ENCODE data around the gene SMYD3.

Gene SMYD3

DNA sequence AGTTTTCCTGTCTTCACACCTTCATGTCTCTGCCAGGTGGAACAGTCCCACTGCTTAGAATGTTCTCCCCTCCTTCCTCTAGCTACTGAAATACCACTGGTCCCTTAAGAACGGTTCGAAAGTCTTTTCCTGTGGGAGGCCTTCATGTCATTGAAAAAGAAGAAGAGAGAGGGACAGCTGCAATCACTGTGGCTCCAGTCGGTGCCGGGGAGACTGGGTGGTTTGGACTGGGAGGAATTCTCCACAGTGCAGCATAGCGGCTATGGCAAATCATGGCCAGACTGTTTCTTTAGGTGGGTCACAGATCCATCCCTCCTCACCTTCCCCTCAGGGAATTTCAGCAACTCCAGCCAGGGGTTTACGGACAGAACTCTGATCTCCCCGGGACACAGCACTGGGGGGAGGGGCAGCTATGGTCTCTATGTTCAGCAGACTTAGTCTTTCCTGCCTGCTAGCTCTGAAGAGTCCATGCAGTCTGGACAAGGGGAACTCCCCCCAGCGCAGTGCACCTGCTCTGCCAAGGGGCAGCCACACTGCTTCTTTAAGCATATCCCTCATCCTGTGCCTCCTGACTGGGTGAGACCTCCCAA lies 567.2 kb downstream of the SMYD3 start:
- Histone ChIP-seq H3K4me1 (ENCODE audit: control insufficient read depth, insufficient read depth, low read length) (no peaks in the 10 kb centered on the region), H3K27ac (ENCODE audit: extremely low read depth, low read depth, low read length) (no peak overlapping the region), H3K4me3 (ENCODE audit: low read depth, low read length) (no peak overlapping the region), H3K36me3 (ENCODE audit: control insufficient read depth in 2 of 2, insufficient read depth in 1 of 2, low read length in 2 of 2) (no peaks in the 10 kb centered on the region), H3K9me3 (ENCODE audit: control insufficient read depth, insufficient read depth, low read depth, low read length) (no peaks in the 10 kb centered on the region)
- ChIA-PET POLR2A (no interaction called here), CTCF (no interaction called here)
- TF ChIP-seq ZNF292 (tag by site-specific recombination; IDR thresholded peaks at IDR 0.05; ENCODE audit: borderline replicate concordance, low read depth) (no peak), ZBTB7A (tag by site-specific recombination; IDR thresholded peaks at IDR 0.05; ENCODE audit: low read depth) (no peak), SCRT2 (tag by site-specific recombination; IDR thresholded peaks at IDR 0.05) (no peak), HOXA7 (CRISPR knock-in tag; IDR thresholded peaks at IDR 0.05; ENCODE audit: borderline replicate concordance) (no peak), WT1 (tag by site-specific recombination; IDR thresholded peaks at IDR 0.05) (no peak), ZNF169 (tag by site-specific recombination; IDR thresholded peaks at IDR 0.05) (no peak), OSR2 (tag by site-specific recombination; IDR thresholded peaks at IDR 0.05) (no peak), ZNF391 (tag by site-specific recombination; IDR thresholded peaks at IDR 0.05; ENCODE audit: borderline replicate concordance, low read depth) (no peak), ZSCAN30 (tag by site-specific recombination; IDR thresholded peaks at IDR 0.05) (no peak), ZNF837 (tag by site-specific recombination; IDR thresholded peaks at IDR 0.05) (no peak), ZNF335 (tag by site-specific recombination; conservative IDR thresholded peaks at IDR 0.05) (no peak), HOXC10 (CRISPR knock-in tag; IDR thresholded peaks at IDR 0.05) (no peak), KLF1 (tag by site-specific recombination; IDR thresholded peaks at IDR 0.05) (no peak), ZNF138 (tag by site-specific recombination; IDR thresholded peaks at IDR 0.05; ENCODE audit: borderline replicate concordance) (no peak), FEZF1 (tag by site-specific recombination; IDR thresholded peaks at IDR 0.05) (no peak), ZNF501 (tag by site-specific recombination; IDR thresholded peaks at IDR 0.05) (no peak)
- TF ChIP-seq, protein P1, sequence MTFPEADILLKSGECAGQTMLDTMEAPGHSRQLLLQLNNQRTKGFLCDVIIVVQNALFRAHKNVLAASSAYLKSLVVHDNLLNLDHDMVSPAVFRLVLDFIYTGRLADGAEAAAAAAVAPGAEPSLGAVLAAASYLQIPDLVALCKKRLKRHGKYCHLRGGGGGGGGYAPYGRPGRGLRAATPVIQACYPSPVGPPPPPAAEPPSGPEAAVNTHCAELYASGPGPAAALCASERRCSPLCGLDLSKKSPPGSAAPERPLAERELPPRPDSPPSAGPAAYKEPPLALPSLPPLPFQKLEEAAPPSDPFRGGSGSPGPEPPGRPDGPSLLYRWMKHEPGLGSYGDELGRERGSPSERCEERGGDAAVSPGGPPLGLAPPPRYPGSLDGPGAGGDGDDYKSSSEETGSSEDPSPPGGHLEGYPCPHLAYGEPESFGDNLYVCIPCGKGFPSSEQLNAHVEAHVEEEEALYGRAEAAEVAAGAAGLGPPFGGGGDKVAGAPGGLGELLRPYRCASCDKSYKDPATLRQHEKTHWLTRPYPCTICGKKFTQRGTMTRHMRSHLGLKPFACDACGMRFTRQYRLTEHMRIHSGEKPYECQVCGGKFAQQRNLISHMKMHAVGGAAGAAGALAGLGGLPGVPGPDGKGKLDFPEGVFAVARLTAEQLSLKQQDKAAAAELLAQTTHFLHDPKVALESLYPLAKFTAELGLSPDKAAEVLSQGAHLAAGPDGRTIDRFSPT (tag by site-specific recombination; IDR thresholded peaks at IDR 0.05) = no peak
- TF ChIP-seq, protein P2, sequence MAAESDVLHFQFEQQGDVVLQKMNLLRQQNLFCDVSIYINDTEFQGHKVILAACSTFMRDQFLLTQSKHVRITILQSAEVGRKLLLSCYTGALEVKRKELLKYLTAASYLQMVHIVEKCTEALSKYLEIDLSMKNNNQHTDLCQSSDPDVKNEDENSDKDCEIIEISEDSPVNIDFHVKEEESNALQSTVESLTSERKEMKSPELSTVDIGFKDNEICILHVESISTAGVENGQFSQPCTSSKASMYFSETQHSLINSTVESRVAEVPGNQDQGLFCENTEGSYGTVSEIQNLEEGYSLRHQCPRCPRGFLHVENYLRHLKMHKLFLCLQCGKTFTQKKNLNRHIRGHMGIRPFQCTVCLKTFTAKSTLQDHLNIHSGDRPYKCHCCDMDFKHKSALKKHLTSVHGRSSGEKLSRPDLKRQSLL (tag by site-specific recombination; IDR thresholded peaks at IDR 0.05) = no peak
- TF ChIP-seq, protein P3, sequence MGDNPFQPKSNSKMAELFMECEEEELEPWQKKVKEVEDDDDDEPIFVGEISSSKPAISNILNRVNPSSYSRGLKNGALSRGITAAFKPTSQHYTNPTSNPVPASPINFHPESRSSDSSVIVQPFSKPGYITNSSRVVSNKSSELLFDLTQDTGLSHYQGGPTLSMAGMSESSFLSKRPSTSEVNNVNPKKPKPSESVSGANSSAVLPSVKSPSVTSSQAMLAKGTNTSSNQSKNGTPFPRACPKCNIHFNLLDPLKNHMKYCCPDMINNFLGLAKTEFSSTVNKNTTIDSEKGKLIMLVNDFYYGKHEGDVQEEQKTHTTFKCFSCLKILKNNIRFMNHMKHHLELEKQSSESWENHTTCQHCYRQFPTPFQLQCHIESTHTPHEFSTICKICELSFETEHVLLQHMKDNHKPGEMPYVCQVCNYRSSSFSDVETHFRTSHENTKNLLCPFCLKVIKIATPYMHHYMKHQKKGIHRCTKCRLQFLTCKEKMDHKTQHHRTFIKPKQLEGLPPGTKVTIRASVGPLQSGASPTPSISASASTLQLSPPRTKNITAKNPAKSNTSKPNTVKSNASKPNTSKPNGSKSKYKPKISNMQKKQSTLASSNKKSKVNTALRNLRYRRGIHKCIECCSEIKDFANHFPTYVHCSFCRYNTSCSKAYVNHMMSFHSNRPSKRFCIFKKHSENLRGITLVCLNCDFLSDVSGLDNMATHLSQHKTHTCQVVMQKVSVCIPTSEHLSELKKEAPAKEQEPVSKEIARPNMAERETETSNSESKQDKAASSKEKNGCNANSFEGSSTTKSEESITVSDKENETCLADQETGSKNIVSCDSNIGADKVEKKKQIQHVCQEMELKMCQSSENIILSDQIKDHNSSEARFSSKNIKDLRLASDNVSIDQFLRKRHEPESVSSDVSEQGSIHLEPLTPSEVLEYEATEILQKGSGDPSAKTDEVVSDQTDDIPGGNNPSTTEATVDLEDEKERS (tag by site-specific recombination; IDR thresholded peaks at IDR 0.05) = no peak
- TF ChIP-seq, protein P4, sequence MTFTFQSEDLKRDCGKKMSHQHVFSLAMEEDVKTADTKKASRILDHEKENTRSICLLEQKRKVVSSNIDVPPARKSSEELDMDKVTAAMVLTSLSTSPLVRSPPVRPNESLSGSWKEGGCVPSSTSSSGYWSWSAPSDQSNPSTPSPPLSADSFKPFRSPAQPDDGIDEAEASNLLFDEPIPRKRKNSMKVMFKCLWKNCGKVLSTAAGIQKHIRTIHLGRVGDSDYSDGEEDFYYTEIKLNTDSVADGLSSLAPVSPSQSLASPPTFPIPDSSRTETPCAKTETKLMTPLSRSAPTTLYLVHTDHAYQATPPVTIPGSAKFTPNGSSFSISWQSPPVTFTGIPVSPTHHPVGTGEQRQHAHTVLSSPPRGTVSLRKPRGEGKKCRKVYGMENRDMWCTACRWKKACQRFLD (tag by site-specific recombination; IDR thresholded peaks at IDR 0.05) = no peak
